ENCODE measurements around the gene AVPI1.

The AVPI1 gene, protein sequence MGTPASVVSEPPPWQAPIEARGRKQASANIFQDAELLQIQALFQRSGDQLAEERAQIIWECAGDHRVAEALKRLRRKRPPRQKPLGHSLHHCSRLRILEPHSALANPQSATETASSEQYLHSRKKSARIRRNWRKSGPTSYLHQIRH

DNA sequence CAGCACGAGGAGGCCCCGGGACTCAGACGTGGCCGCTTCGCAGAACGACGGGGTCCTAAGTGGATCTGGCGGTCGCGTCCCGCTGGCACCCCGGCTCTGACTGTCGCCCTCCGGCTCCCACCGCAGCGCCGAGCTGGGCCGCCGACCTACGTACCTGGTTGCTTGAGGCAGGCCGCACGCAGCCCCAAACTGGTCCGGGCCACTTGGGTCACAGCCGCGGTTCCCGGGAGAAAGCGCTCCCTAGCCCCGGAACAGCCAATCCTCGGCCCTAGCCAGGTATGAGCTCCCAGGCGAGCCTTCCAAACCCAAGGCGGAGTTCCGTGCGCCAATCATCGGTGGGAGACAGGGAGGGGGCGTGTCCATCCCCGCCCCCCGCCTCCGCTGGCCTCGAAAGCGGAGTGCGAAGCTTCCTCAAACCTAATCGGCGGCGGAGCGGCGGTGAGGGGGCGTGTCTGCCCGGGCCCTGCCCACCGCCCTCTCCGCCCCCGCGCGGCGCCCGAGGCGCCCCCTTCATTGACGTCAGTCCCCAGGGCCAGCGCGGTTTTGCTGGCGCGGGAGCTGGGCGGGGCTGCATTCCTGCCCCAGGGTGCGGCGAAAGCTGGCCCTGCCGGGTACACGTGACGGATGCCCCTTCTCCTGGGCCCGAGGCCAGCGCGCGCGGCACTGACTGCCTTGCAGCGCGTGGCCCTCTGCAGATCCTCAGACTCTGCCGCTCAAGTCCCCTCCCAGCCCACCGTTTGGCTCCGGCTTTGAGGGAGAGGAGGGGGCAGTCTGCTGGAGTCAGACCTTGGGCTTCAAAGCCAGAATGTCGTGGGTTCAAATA, at the start of gene AVPI1:
AVPI1 (minus strand) TSS at position 280 of the 823 bp plus-strand sequence. CDS start 7,336 bp downstream, outside the sequence.
- DNase-seq: peak; percentile 94 to 95

DNA sequence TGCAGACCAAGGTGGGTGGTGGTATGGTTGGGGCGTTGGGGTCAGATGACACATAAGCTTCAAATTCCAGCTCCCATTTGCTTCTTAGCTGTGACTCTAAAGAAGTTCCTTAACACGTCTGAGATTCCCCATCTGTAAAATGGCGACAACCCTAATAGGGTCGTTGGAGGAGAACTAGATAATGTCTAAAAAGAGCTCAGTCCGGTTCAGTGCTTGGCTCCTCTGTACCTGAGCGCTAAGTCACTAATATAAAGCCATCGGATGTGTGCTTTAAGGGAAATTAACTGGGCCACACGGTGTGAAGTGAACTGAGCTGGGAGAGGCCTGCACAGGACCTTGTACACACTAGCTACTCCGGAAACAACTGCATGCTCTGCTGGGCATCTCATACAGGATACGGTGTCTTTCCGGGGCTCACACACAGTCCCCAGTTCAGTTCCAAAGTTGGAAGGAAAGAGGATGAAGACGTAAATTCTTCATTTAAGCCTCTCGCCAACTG, 49.4 kb upstream of the AVPI1 start:
- DNase-seq: no peak

DNA sequence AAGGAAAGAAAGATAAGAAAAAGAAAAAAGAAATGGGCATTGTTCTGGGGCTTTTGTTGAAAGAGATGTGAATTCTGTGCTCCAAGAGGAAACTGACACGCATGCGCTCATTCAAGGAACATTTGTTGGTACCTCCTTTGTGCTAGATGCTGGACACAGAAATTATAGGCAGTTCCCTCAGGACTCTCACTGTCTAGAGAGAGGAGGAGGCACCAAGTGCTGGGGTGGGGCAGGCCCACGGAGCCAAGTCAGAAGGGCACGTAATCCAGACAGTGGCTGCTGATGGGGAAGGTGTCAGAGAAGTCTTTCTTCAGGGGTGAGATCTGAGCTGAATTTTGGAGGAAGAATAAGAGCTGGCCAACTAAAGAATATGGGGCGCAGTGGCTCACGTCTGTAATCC, 47.0 kb upstream of the AVPI1 start:
- DNase-seq: no peak

DNA sequence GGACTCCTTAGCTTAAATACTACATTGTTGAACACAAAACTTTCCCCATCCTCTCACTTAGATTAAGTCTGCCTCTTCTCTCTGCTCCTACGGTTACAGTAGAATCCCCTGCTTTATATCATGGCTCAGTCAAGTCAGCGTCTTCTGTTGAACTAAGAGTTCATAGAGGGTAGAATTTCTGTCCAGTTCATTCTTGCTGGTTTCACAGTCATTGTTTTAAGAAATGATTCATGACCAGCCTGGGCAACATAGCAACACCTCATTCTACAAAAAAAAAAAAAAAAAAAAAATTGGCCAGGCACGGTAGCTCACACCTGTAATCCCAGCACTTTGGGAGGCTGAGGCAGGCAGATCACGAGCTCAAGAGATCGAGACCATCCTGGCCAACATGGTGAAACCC, 46.2 kb upstream of the AVPI1 start:
- no peak for DNase-seq

DNA sequence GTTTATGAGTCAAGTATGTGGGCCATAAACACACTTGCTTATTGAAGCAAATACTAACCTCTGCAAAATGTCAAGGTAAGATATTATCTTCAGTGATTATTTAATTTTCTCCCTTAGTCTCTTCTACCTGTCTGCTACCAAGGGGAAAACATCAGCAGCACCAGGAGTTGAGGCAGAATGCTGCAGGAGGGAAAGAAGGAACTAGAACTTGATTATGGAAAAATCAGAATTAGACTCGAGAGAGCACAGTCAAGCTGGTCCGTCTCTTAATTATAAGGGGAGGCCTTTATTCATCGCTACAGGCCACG, 45.0 kb upstream of the AVPI1 start:
- DNase-seq: no peak

DNA sequence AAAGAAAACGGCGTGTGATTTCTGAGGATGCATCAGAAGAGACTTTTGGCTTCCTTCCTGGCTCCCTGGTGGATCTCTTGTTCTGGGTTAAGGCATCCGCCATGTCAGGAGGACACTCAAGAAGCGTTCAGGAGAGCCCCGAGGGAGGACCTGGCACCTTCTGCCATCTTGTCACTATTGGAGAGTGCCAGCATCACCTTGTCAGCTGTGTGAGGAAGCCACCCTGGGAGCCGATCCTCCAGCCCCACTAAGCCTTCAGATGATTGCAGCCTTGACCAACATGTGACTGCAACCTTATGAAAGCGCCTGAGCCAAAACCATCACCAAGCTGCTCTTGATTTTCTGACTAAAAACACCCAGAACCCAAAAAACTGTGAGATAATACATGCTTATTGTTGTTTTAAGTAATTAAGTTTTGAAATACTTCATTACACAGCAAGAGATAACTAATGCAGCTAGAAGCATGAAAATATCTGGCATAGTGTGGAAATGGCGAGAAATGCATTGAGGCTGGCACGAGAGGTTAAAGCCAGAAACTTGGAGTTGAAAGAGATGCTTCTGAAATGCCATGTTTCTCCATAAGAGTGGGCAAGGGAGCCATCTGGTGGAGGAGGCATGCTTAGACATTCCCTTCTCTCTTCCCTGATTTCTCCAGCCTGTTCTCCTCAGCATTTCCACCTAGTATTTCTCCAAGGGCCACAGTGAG, 44.5 kb upstream of the AVPI1 start:
- peak; percentile 47 to 49 for DNase-seq

DNA sequence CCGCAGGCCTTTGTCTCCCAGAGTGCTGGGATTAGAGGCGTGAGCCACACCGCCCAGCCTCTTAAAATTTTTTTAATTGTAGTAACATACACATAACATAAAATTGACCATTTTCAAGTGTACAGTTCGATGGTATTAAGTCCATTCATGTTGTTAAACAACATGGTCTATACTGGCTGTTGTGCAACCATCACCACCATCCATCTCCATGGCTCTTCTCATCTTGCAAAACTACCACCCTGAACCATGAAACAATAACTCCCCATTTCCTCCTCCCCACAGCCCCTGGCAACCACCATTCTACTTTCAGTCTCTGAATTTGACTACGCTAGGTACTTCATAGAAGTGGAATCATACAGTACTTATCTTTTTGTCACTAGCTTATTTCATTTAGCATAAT, 42.0 kb upstream of the AVPI1 start:
- DNase-seq: no peak

DNA sequence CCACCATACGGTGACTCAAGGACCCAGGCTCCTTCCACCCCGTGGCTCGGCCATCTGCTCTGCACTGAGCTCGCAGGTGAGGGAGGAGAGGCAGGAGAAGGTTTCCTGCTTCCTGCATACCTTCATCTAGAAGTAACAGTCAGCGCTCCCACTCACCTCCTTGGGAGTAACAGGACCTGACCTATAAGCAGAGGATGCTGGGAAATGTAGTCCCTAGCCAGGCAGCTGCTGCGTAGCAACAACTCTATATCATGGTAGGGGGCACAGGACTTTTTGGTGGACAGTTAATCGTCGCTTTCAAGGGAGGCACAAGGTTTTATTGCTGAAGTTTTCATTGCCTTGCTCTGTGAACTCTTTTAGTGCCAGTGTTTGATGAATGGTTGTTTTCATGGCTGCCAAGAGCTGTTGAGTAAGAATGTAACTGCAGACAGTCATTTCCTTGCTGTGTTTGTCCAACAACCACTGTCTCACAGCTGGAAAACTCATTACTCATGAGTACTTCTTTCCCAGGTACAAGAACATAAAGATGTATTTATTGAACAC, 39.7 kb upstream of the AVPI1 start:
- DNase-seq: no peak

DNA sequence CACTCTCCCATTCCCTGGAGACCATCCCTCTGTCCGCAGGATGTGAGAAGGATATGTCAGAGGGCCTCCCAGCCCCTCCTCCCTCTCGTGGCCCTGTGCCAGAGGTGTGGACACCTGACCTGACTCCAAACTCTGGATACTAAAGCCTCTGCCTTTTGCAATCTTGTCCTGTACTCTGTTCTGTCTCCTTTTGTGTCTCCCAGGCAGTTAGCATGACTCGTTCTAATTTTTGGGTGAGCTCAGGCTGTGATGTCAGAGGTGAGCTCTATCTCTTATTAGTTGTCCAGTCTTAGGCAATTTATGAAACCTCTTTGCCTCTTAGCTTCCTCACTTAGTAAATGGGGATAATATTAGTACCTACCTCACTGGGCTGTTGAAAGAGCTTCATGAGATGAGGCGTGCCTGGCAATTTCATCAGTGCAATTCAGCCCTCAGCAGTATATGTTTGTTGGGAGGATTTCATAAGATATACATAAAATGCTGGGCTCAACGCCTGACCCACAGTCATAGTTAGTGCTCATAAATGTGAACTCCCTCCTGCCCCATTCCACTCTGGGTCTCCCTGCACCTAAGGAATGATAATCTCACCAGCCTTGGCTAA, 37.4 kb upstream of the AVPI1 start:
- no peak for DNase-seq

DNA sequence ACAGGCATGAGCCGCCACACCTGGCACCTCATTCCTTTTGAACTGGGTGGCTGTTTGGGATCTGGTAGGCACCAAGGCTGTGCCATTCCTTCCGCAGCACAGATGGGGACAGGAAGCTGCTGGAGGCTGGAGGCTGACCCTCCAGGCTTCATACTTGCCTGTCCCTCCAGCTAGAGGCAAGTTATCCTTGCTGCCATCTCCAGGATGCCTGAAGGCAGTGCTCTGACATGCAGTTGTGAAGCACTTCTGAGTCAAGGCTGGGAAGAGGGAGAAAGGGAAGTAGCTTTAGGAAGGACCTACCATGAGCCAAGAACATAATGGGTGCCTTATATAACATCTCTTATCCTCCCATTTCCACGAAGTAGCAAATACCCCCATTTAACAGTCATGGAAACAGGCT, 36.0 kb upstream of the AVPI1 start:
- no peak for DNase-seq

DNA sequence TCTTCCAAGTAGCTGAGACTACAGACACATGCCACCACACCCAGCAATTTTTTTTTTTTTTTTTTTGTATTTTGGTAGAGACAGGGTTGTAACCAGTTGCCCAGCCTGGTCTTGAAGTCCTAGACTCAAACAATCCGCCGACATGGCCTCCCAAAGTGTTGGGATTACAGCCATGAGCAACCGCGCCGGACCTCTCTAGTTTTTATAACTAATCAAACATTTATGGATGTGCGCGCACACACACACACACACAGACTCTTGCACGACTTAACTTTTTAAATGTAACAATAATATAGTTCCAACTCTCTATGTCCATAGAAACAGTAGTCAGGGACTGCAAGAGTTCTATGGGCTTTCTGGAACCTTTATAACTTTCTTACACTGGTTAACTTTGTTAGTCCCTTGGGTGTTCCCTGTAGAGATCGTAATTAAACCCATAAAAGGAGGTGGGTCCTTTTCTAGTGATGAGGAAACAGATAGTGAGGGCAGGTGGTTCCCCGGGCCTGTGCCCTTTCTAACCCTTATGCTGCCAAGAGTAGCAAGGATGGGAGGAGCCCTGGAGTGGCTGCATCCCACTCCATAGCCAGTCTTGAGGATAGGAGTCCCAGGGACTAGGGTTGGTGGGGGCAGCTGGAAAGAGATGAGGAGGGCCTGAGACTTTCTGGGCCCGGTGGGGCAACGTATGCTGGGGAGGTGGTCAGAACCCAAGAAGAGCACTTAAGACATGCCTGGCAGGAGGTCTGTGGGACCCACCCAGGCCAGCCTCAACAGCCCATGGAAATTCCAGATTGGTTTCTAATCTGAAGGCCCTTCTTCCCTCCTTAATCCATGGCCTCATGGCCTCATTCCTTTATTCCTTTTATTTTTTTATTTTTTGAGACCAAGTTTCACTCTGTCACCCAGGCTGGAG, 35.1 kb upstream of the AVPI1 start:
- DNase-seq: no peak

DNA sequence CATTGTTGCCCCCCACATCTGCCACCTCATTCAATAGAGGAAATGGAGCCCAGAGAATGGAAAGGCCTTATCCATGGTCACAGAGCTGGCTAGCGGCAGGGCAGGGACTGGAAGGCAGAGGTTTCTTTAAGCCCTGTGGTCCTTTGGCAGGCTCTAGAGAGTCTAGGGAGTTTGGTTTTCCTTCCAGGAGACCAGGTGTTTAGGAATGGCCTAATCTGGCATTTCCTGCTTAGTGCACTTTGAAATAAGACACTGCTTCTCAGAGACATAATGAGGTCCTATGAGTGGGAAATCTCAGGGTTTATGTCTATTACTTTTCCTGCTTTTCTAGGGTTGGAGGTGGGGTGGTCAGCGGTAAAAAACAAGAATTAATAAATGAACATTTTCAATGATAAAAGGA, 32.6 kb upstream of the AVPI1 start:
- no peak for DNase-seq

DNA sequence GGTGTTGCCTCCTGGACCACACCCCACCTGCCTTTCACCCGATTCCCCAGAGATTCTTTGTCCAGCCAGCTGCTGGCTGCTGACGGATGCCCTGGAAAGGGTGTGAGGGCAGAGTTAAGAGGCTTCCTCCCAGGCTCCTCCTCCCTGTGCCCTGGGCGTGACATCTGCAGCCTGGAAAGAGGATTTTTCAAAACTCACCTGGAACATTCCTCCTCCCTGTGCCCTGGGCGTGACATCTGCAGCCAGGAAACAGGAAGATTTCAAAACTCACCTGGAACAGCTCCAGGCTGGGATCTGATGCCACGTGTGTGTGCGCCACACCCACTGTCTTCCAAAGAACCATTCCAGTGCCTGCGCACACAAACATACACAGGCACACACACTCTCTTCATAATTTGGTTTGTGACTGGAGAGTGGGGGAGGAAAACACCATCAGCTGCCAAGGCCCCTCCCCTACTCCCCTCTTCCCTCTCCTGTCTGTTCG, 31.7 kb upstream of the AVPI1 start:
- DNase-seq: no peak

DNA sequence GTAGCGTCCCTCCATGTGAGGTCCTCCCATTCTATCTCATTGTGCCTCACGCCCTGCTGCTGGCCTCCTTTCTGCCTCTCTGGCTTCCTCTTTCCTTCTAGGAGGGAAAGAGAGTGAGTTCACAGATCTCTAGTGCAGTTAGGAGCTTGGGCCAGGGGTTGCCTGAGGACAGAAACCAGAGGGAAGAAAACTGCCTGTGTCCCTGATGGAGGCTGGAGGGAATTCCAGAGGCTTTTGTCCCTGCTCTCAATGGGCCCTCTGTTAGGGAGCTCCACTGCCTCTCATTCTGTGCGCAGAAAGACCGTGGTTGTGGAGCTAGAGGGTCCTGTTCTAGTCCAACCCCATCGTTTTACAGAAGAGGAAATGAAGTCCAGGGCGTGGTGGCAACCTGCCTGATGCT, 31.1 kb upstream of the AVPI1 start:
- DNase-seq: no peak

DNA sequence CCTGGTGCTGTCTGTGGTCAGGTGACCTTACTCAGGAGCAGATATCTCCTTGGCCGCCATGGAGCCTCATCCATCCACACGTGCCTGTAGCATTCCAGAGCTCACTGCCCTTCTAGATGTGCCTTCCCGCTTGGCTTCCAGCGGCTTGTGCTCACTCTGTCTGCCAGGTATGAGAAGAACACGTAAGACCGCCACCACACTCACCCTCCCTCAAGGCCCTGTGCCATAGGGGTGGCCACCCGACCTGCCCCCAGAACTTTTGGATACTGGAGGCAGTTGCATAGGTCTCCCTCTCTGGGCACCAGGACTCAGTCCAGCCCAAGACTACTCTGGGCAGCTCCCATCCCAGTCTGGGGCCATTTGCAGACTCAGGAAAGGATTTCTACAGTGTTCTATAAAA, 30.6 kb upstream of the AVPI1 start:
- no peak for DNase-seq

DNA sequence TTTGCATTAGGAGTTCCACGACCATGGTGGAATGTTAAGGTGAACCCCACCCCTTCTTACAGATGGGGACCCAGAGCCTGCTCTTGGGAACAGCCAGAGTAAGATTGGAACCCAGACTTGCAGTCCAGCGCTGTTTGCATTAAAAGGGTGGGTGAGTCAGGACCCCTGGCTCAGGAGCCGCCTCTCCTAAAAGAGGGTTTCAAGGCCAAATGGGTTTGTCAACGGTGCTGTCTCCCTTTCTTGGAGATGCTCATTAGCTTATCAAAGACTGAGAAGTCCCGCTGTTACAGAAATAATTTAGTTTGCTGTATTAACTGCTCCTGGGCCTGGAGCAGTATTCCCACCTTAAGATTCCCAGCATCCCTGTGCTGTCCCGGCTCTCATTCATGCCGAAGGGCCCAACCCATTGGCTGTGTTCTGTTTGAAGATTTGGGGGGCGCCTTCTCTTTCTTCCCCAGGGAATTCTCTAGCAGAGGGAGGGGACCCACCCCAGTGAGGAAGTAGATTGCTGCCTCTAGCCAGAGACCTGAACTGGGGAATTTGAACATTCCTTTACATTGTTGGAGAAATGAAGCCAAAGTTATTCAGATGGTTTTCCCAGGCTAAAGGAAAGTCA, 28.3 kb upstream of the AVPI1 start:
- DNase-seq: no peak

DNA sequence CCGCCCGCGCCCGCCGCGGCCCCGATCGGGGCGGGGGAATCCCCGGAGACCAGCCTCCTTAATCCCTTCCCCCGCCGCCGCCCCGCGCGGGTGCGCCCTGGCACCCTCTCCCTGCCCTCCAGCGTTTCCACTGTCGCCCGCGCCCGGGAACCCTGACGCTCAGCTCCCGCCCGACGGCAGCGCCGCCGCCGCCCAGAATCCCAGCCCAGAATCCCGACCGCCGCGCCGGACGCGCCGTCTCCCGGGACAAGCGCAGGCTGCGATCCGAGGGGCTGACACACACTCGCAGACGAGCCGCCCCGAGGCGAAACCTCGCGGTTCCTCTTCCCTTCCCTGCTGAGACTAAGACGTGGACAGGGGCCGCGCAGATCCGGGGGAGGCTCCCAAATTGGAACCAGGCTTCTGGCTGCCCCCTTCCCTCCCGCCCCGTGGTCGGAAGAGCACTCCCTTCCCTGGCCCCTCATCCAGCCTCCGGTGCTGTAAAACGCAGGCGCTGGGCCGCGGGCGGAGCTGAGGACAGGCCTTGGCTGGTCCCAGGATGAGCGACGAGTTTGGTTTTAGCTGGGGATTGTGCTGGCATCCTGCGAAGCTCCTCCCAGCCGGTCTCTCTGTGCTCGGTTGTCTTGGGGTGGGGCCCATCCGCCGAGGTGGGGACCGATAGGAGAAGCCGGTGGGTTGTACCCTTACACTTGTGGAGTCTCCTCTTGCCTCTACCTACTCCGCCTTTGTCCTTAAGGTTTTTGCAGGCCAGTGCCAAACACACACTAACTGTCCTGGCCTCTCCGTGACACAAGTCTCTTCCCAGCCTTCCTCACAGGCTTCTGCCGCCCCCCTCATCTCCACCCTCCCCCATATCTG, 27.6 kb upstream of the AVPI1 start:
- DNase-seq: no peak

DNA sequence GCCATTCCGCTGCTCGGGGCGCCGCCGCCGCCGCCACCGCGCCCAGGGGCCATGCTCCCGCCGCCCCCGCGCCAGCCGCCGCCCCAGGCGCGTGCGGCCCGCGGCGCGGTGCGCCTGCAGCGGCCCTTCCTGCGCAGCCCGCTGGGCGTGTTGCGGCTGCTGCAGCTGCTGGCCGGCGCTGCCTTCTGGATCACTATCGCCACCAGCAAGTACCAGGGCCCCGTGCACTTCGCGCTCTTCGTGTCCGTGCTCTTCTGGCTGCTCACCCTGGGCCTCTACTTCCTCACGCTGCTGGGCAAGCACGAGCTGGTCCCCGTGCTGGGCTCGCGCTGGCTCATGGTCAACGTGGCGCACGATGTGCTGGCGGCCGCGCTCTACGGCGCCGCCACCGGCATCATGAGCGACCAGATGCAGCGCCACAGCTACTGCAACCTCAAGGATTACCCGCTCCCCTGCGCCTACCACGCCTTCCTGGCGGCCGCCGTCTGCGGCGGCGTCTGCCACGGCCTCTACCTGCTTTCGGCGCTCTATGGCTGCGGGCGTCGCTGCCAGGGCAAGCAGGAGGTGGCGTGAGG, 26.9 kb upstream of the AVPI1 start:
- DNase-seq: peak; percentile 19 to 47

DNA sequence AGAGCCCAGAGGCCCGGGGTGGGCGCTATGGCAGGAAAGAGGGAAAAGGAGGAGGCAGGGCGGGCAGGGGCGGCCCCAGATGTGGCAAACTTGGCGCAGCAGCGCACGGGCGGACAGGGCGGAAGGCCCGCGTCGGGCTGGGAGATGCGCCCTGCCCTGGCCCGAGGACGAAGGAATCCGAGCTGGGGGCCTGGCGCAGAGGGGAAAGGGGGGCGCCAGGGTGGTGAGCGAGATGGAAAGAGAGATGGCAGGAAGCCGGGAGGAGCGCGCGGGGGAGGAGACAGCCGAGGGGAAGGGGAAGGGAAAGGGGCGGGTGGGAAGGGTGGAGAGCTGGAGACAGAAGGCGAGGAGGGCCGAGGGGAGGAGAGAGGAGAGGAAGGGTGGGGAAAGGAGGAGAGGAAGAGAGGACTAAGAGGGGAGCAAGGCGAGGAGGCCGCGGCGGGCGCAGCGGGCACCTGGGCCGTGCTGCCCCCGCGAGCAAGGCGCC, 26.3 kb upstream of the AVPI1 start, which contains the start of gene MARVELD1:
MARVELD1 (plus strand) TSS at position 392 of the 487 bp plus-strand sequence. CDS start 147 bp downstream, outside the sequence.
- DNase-seq: no peak

Data from activated CD4-positive, alpha-beta T cell treated with anti-CD3 and anti-CD28 coated beads, Interleukin-2, amount 50 U/mL, for 4 hours (primary cell).